ENCODE results near the gene NTRK2. TPM values are rescaled to one million over a fixed set of nuclear protein-coding genes. Genes with fewer than 3 reads are reported as not detected.

The NTRK2 gene
- total RNA-seq, 1 experiment from 2014 or later, result not detected

DNA sequence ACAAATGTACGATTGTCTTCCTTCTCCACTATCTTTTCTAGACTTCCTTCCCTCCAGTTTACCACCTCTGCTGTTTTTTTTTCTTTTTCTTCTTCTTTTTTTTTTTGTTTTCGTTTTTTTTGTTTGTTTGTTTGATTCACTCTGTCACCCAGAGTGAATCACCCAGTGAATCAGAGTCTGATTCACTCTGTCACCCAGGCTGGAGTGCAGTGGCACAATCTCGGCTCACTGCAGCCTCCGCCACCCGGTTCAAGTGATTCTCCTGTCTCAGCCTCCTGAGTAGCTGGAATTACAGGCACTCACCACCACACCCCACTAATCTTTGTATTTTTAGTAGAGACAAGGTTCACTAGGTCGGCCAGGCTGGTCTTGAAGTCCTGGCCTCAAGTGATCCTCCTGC, 375.7 kb downstream of the NTRK2 start:
- Histone ChIP-seq H3K9ac (ENCODE audit: low read length) (no peak overlapping the region), H3K9me2 (ENCODE audit: insufficient read depth) (no peaks in the 10 kb centered on the region), H2AFZ (ENCODE audit: low read depth, low read length, poor library complexity, severe bottlenecking) (no peak overlapping the region), H4K20me1 (ENCODE audit: insufficient read depth) (no peaks in the 10 kb centered on the region), H3K9me3 (ENCODE audit: control insufficient read depth in 1 of 2, insufficient read depth in 1 of 2, low read depth in 1 of 2, low read length in 2 of 2) (no peaks in the 10 kb centered on the region), H3K36me3 (ENCODE audit: control insufficient read depth in 1 of 2, insufficient read depth in 2 of 2, low read length in 2 of 2) (no peaks in the 10 kb centered on the region), H3K4me1 (ENCODE audit: control insufficient read depth in 1 of 2, insufficient read depth in 2 of 2, low read length in 2 of 2) (peaks cover 0 to 3% of the 10 kb centered on the region in 2 experiments; a peak in 1 of 4 replicates), H3K27me3 (ENCODE audit: insufficient read depth, low read length) (peaks cover 39% of the 10 kb centered on the region), H3K4me2 (ENCODE audit: low read length) (no peak overlapping the region), H3K79me2 (ENCODE audit: insufficient read depth, low read length) (no peaks in the 10 kb centered on the region), H3K27ac (ENCODE audit: low read depth, low read length) (no peak overlapping the region), H3K4me3 (replicated peaks in 1 of 2; ENCODE audit: low read depth in 1 of 2, low read length in 2 of 2) (no peak overlapping the region)
- DNase-seq (ENCODE audit: low read depth, low spot score) (no peak), ATAC-seq (no peak)
- no TSS peak for BruUV-seq (replicated peaks)
- POLR2A ChIA-PET, result no interaction called here
- CTCF ChIA-PET, result no interaction called here
- intact Hi-C loops (cut with micrococcal nuclease), result no loop called here
- RAD21 ChIA-PET (ENCODE audit: low non-redundant PET in 1 of 2, low total read pairs in 2 of 2, uncharacterized antibody in 2 of 2, unreplicated experiment in 2 of 2), result no interaction called here
- peak; percentile 29; the same call in 1 of the 2 replicates for TF ChIP-seq JUND (IDR thresholded peaks at IDR 0.05)
- peak; percentile 48 for TF ChIP-seq FOSL1 (IDR thresholded peaks at IDR 0.05; ENCODE audit: low read depth)
- TF ChIP-seq SIN3A (IDR thresholded peaks at IDR 0.05; ENCODE audit: low read depth), result no peak

- no peaks in the 10 kb centered on the region for H3K9me3 ChIP-seq (ENCODE audit: control insufficient read depth in 1 of 2, insufficient read depth in 1 of 2, low read depth in 1 of 2, low read length in 2 of 2)
- H3K27ac ChIP-seq (ENCODE audit: low read depth, low read length), result no peak overlapping the region
- ChIA-PET RAD21 (ENCODE audit: low non-redundant PET in 1 of 2, low total read pairs in 2 of 2, uncharacterized antibody in 2 of 2, unreplicated experiment in 2 of 2) (no interaction called here), CTCF (no interaction called here), POLR2A (no interaction called here)
- H3K4me1 ChIP-seq (ENCODE audit: control insufficient read depth in 1 of 2, insufficient read depth in 2 of 2, low read length in 2 of 2), result peaks cover 0 to 3% of the 10 kb centered on the region in 2 experiments; a peak in 1 of 4 replicates
- H3K9me2 ChIP-seq (ENCODE audit: insufficient read depth), result no peaks in the 10 kb centered on the region
- H3K9ac ChIP-seq (ENCODE audit: low read length), result no peak overlapping the region
- H4K20me1 ChIP-seq (ENCODE audit: insufficient read depth), result no peaks in the 10 kb centered on the region
- no peaks in the 10 kb centered on the region for H3K36me3 ChIP-seq (ENCODE audit: control insufficient read depth in 1 of 2, insufficient read depth in 2 of 2, low read length in 2 of 2)
- H3K4me3 ChIP-seq (replicated peaks in 1 of 2; ENCODE audit: low read depth in 1 of 2, low read length in 2 of 2), result no peak overlapping the region
- no peaks in the 10 kb centered on the region for H3K79me2 ChIP-seq (ENCODE audit: insufficient read depth, low read length)
- DNase-seq (ENCODE audit: low read depth, low spot score) (no peak), ATAC-seq (no peak)
- no peak overlapping the region for H3K4me2 ChIP-seq (ENCODE audit: low read length)
- intact Hi-C loops (cut with micrococcal nuclease), result no loop called here
- TF ChIP-seq REST (IDR thresholded peaks at IDR 0.05; ENCODE audit: low read depth) (no peak), CEBPB (IDR thresholded peaks at IDR 0.05; ENCODE audit: low read depth) (no peak), ELF1 (IDR thresholded peaks at IDR 0.05; ENCODE audit: borderline replicate concordance, low read depth) (no peak), CBX3 (IDR thresholded peaks at IDR 0.05; ENCODE audit: low read depth) (no peak), SIN3A (IDR thresholded peaks at IDR 0.05; ENCODE audit: low read depth) (no peak), POLR2A (IDR thresholded peaks at IDR 0.05; ENCODE audit: borderline replicate concordance, extremely low read depth, insufficient read depth, insufficient read length) (no peak), JUND (IDR thresholded peaks at IDR 0.05) (no peak), CTCF (IDR thresholded peaks at IDR 0.05 in 2 of 3, conservative IDR thresholded peaks at IDR 0.05 in 1 of 3; ENCODE audit: borderline replicate concordance in 1 of 3, insufficient read depth in 1 of 3, low read depth in 2 of 3, low read length in 2 of 3) (no peak), YY1 (IDR thresholded peaks at IDR 0.05; ENCODE audit: extremely low read depth, insufficient replicate concordance, low read depth, low read length) (no peak), EGR1 (IDR thresholded peaks at IDR 0.05; ENCODE audit: low read depth) (no peak), EZH2phosphoT487 (IDR thresholded peaks at IDR 0.05; ENCODE audit: borderline replicate concordance) (no peak), ZNF274 (IDR thresholded peaks at IDR 0.05; ENCODE audit: low read depth, low read length) (no peak), FOSL1 (IDR thresholded peaks at IDR 0.05; ENCODE audit: low read depth) (no peak), SRF (IDR thresholded peaks at IDR 0.05; ENCODE audit: low read depth) (no peak), SP1 (IDR thresholded peaks at IDR 0.05; ENCODE audit: low read depth) (no peak)
- TF ChIP-seq, protein P1, sequence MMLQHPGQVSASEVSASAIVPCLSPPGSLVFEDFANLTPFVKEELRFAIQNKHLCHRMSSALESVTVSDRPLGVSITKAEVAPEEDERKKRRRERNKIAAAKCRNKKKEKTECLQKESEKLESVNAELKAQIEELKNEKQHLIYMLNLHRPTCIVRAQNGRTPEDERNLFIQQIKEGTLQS (IDR thresholded peaks at IDR 0.05), result no peak
- H3K27me3 ChIP-seq (ENCODE audit: insufficient read depth, low read length), result peaks cover 37% of the 10 kb centered on the region
- no peak overlapping the region for H2AFZ ChIP-seq (ENCODE audit: low read depth, low read length, poor library complexity, severe bottlenecking)
- no TSS peak for BruUV-seq (replicated peaks)
Observed at GRCh38 chr9:85046475-85046874, 376.9 kb downstream of the NTRK2 start.

All from HCT116 (cell line).